ENCODE measurements around the gene FAM180A. TPM values are rescaled to one million over a fixed set of nuclear protein-coding genes. Genes with fewer than 3 reads are reported as not detected.

FAM180A gene
- total RNA-seq, 1 donor from 2014 or later: not detected

GRCh38 chr7:135708041-135708440 lies 40.6 kb downstream of the FAM180A start:
- no peak for TF ChIP-seq CTCF (IDR thresholded peaks at IDR 0.05; ENCODE audit: unreplicated experiment)
- DNase-seq (ENCODE audit: low spot score in 2 of 2, unreplicated experiment in 2 of 2): no peak
- no peak overlapping the region for H3K27ac Mint-ChIP-seq
- peaks cover 8% of the 10 kb centered on the region for H3K4me1 Mint-ChIP-seq
- H3K9me3 Mint-ChIP-seq: no peaks in the 10 kb centered on the region
- H3K4me3 Mint-ChIP-seq: no peak overlapping the region
- no peaks in the 10 kb centered on the region for H3K27me3 Mint-ChIP-seq (ENCODE audit: low read depth)
- H3K36me3 Mint-ChIP-seq: no peaks in the 10 kb centered on the region

GRCh38 chr7:135707570-135707966 lies 41.0 kb downstream of the FAM180A start:
- no peak for DNase-seq (ENCODE audit: low spot score in 2 of 2, unreplicated experiment in 2 of 2)
- Mint-ChIP-seq H3K27me3 (ENCODE audit: low read depth) (no peaks in the 10 kb centered on the region), H3K4me1 (peaks cover 3% of the 10 kb centered on the region), H3K4me3 (no peak overlapping the region), H3K9me3 (no peaks in the 10 kb centered on the region), H3K27ac (peak overlapping the region; percentile 66), H3K36me3 (no peaks in the 10 kb centered on the region)
- no peak for TF ChIP-seq CTCF (IDR thresholded peaks at IDR 0.05; ENCODE audit: unreplicated experiment)

- H3K27me3 Mint-ChIP-seq (ENCODE audit: low read depth): no peaks in the 10 kb centered on the region
- H3K4me1 Mint-ChIP-seq: peaks cover 3% of the 10 kb centered on the region
- no peak overlapping the region for H3K4me3 Mint-ChIP-seq
- no peaks in the 10 kb centered on the region for H3K36me3 Mint-ChIP-seq
- DNase-seq (ENCODE audit: low spot score in 2 of 2, unreplicated experiment in 2 of 2): no peak
- TF ChIP-seq CTCF (IDR thresholded peaks at IDR 0.05; ENCODE audit: unreplicated experiment): no peak
- no peaks in the 10 kb centered on the region for H3K9me3 Mint-ChIP-seq
- H3K27ac Mint-ChIP-seq: peak overlapping the region; percentile 66
Observed at GRCh38 chr7:135706858-135707569, 41.6 kb downstream of the FAM180A start.

GRCh38 chr7:135706038-135706742 lies 42.4 kb downstream of the FAM180A start:
- no peak for TF ChIP-seq CTCF (IDR thresholded peaks at IDR 0.05; ENCODE audit: unreplicated experiment)
- Mint-ChIP-seq H3K27me3 (ENCODE audit: low read depth) (no peaks in the 10 kb centered on the region), H3K27ac (peak overlapping the region; percentile 14), H3K4me3 (no peak overlapping the region), H3K9me3 (no peaks in the 10 kb centered on the region), H3K4me1 (peaks cover 3% of the 10 kb centered on the region), H3K36me3 (no peaks in the 10 kb centered on the region)
- DNase-seq (ENCODE audit: low spot score in 2 of 2, unreplicated experiment in 2 of 2): no peak

- no peak for DNase-seq (ENCODE audit: low spot score in 2 of 2, unreplicated experiment in 2 of 2)
- no peaks in the 10 kb centered on the region for H3K27me3 Mint-ChIP-seq (ENCODE audit: low read depth)
- H3K9me3 Mint-ChIP-seq: no peaks in the 10 kb centered on the region
- no peak overlapping the region for H3K4me3 Mint-ChIP-seq
- no peak for TF ChIP-seq CTCF (IDR thresholded peaks at IDR 0.05; ENCODE audit: unreplicated experiment)
- H3K36me3 Mint-ChIP-seq: peaks cover 6% of the 10 kb centered on the region
- no peak overlapping the region for H3K27ac Mint-ChIP-seq
- peaks cover 3% of the 10 kb centered on the region for H3K4me1 Mint-ChIP-seq
Observed at GRCh38 chr7:135704698-135705097, 43.9 kb downstream of the FAM180A start.
